ENCODE results near the gene ABHD3.

DNA sequence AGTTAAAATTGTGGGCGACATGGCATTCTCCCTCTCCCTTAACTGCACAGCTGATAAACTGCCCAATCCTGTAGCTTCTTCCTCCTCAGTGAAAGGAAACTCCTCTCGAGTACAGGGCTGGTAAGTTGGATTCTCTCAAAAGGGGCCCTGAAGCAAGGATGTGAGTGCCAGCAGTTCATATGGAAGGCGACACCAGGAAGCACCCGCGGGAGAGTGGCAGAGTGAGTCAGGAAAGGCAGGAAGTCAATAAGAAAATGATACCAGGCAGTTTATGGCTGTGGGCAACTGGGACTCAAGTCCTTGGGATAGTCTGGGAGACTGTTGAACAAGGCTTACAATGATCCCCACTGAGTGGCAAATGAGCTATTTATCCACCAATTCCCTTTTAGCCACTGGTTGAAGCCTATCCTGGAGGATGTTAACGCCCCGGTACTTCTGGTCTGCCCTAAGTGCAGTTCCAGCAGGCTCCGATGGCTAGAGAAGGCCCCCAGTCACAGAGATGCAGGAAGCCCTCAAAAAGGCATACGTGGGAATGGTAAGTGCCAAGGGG is 34.8 kb downstream of the ABHD3 start:
- TF ChIP-seq, protein P1, sequence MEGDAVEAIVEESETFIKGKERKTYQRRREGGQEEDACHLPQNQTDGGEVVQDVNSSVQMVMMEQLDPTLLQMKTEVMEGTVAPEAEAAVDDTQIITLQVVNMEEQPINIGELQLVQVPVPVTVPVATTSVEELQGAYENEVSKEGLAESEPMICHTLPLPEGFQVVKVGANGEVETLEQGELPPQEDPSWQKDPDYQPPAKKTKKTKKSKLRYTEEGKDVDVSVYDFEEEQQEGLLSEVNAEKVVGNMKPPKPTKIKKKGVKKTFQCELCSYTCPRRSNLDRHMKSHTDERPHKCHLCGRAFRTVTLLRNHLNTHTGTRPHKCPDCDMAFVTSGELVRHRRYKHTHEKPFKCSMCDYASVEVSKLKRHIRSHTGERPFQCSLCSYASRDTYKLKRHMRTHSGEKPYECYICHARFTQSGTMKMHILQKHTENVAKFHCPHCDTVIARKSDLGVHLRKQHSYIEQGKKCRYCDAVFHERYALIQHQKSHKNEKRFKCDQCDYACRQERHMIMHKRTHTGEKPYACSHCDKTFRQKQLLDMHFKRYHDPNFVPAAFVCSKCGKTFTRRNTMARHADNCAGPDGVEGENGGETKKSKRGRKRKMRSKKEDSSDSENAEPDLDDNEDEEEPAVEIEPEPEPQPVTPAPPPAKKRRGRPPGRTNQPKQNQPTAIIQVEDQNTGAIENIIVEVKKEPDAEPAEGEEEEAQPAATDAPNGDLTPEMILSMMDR (IDR thresholded peaks at IDR 0.05): no peak
- TF ChIP-seq POLR2AphosphoS5 (IDR thresholded peaks at IDR 0.05) (no peak), POLR2A (IDR thresholded peaks at IDR 0.05) (no peak), EP300 (IDR thresholded peaks at IDR 0.05) (no peak)
